A172 (cell line): Measurements from ENCODE around the gene ABCB8. TPM values are rescaled to one million over a fixed set of nuclear protein-coding genes. Genes with fewer than 3 reads are reported as not detected.

ENCODE experiments used
- DNase-seq: peaks from one replicate; pipeline ENCODE4 v3.0.0-alpha.2; 2015; ENCODE audit warnings: low spot score
- total RNA-seq: library from RNA; depleted of rRNA; stranded (reverse); fragments of >200 nt; shearing (Covaris generic); gene quantifications from 2 replicates; pipeline ENCODE4 v1.2.3, GENCODE V29; 2014; rRNA removed

Gene ABCB8
- total RNA-seq: 35.6 and 40.2 TPM in 2 replicates

- DNase-seq: peak; percentile 98
Observed at GRCh38 chr7:151028131-151028947, at the start of gene ABCB8. Gene ABCB8 (plus strand): TSS chr7:151028450. CDS start chr7:151028516, 66 bp downstream.

GRCh38 chr7:150979713-150980390 lies 48.4 kb upstream of the ABCB8 start:
- no peak for DNase-seq

GRCh38 chr7:150980663-150981062 lies 47.6 kb upstream of the ABCB8 start:
- DNase-seq: no peak

GRCh38 chr7:150981644-150982043 lies 46.6 kb upstream of the ABCB8 start:
- DNase-seq: no peak

- DNase-seq: no peak
Observed at GRCh38 chr7:150982351-150982750, 45.9 kb upstream of the ABCB8 start.

GRCh38 chr7:150983893-150984368 lies 44.3 kb upstream of the ABCB8 start:
- peak; percentile 45 for DNase-seq

GRCh38 chr7:150986099-150986512 lies 42.1 kb upstream of the ABCB8 start:
- peak; percentile 62 for DNase-seq

GRCh38 chr7:150986556-150986955 lies 41.7 kb upstream of the ABCB8 start:
- no peak for DNase-seq

GRCh38 chr7:150988230-150989226 lies 39.7 kb upstream of the ABCB8 start:
- peak; percentile 42 for DNase-seq

- no peak for DNase-seq
Observed at GRCh38 chr7:150989456-150989855, 38.8 kb upstream of the ABCB8 start.

- no peak for DNase-seq
Observed at GRCh38 chr7:150990416-150991186, 37.6 kb upstream of the ABCB8 start, which contains the start of gene NOS3. Gene NOS3 (plus strand): TSS chr7:150991017. CDS start chr7:150993804, 2,787 bp downstream.

GRCh38 chr7:150992051-150992640 lies 36.1 kb upstream of the ABCB8 start:
- no peak for DNase-seq

- DNase-seq: no peak
Observed at GRCh38 chr7:150992833-150993302, 35.4 kb upstream of the ABCB8 start.

- no peak for DNase-seq
Observed at GRCh38 chr7:150993511-150993910, 34.7 kb upstream of the ABCB8 start.

- DNase-seq: no peak
Observed at GRCh38 chr7:150994141-150994837, 34.0 kb upstream of the ABCB8 start.

- DNase-seq: no peak
Observed at GRCh38 chr7:150994838-150995510, 33.3 kb upstream of the ABCB8 start.

- no peak for DNase-seq
Observed at GRCh38 chr7:150996376-150997074, 31.7 kb upstream of the ABCB8 start.

GRCh38 chr7:150997075-150997511 lies 31.2 kb upstream of the ABCB8 start:
- no peak for DNase-seq
